Measurements from ENCODE around the gene ALPK1. TPM values are rescaled to one million over a fixed set of nuclear protein-coding genes. Genes with fewer than 3 reads are reported as not detected.
A peak's percentile ranks its signal among the peaks of the same experiment; 100 is the strongest.

ALPK1 gene
- total RNA-seq, 1 experiment from 2014 or later: 0.17 TPM

- H2BK5ac ChIP-seq (ENCODE audit: insufficient read length, low read length): no peak overlapping the region
- Mint-ChIP-seq H3K27ac (no peak overlapping the region), H3K36me3 (ENCODE audit: insufficient read depth in 1 of 3, low read depth in 3 of 3) (no peaks in the 10 kb centered on the region), H3K27me3 (ENCODE audit: low read depth) (peaks cover 49% of the 10 kb centered on the region), H3K9me3 (no peaks in the 10 kb centered on the region), H3K4me3 (no peak overlapping the region), H3K4me1 (no peaks in the 10 kb centered on the region; a peak in 1 of 4 replicates)
- no peaks in the 10 kb centered on the region for H3K79me1 ChIP-seq (ENCODE audit: insufficient read depth, low read depth, low read length, poor library complexity, severe bottlenecking)
- no peak overlapping the region for H3K9ac ChIP-seq (ENCODE audit: extremely low read depth, insufficient read length, low read length)
- H4K91ac ChIP-seq (ENCODE audit: insufficient read length, low read depth, low read length): no peak overlapping the region
- H3K56ac ChIP-seq (ENCODE audit: insufficient read length, low read depth, low read length): no peak overlapping the region
- no peaks in the 10 kb centered on the region for H3K79me2 ChIP-seq (ENCODE audit: insufficient read depth, low read length)
- TF ChIP-seq CTCF (conservative IDR thresholded peaks at IDR 0.05): peak; percentile 95
- H2BK20ac ChIP-seq (ENCODE audit: low read depth, low read length, poor library complexity, severe bottlenecking): no peak overlapping the region
- WGBS (ENCODE audit: extremely low coverage, insufficient read length, low lambda C conversion rate): no CpG with 5 or more reads among the region's 4 CpGs
- H3K4ac ChIP-seq (ENCODE audit: low read depth, low read length): no peak overlapping the region
- H3T11ph ChIP-seq (ENCODE audit: low read length): no peak overlapping the region
- H2AFZ ChIP-seq (ENCODE audit: low read length): no peak overlapping the region
- H3K4me1 ChIP-seq (ENCODE audit: insufficient read depth, low read length): no peaks in the 10 kb centered on the region
- H2BK15ac ChIP-seq (ENCODE audit: low read depth, low read length): no peak overlapping the region
- H3K18ac ChIP-seq (ENCODE audit: insufficient read length, low read depth, low read length): no peak overlapping the region
- no peaks in the 10 kb centered on the region for H4K20me1 ChIP-seq (ENCODE audit: control insufficient read depth, insufficient read depth, insufficient read length)
- H4K8ac ChIP-seq (replicated peaks; ENCODE audit: insufficient read length, low read depth, low read length): no peak overlapping the region
- no peak overlapping the region for H2AK5ac ChIP-seq (ENCODE audit: insufficient read length, low read length)
- no peak overlapping the region for H3K23ac ChIP-seq (ENCODE audit: insufficient read length, low read depth, low read length)
- DNase-seq: peak; percentile 47
- no peak overlapping the region for H3K14ac ChIP-seq (ENCODE audit: insufficient read depth, low read length)
- H3K27ac ChIP-seq (ENCODE audit: insufficient read length, low read depth, low read length): no peak overlapping the region
- no peaks in the 10 kb centered on the region for H3K9me3 ChIP-seq (ENCODE audit: control insufficient read depth, low read depth, low read length)
- H2BK12ac ChIP-seq (ENCODE audit: insufficient read length, low read depth, low read length): no peak overlapping the region
- H3K4me2 ChIP-seq (ENCODE audit: insufficient read depth, insufficient read length, low read length): no peak overlapping the region
- no peak overlapping the region for H4K5ac ChIP-seq (ENCODE audit: insufficient read length, low read depth, low read length)
- no peak overlapping the region for H2BK120ac ChIP-seq (ENCODE audit: low read depth, low read length, poor library complexity, severe bottlenecking)
- H3K27me3 ChIP-seq (ENCODE audit: insufficient read depth, low read length): no peaks in the 10 kb centered on the region
- H3K23me2 ChIP-seq (ENCODE audit: insufficient read length, low read depth, low read length, poor library complexity, severe bottlenecking): no peaks in the 10 kb centered on the region
These were observed 24.9 kb downstream of the ALPK1 start for GRCh38 chr4:112321776-112322684.

Measured in H9 (cell line).